ENCODE results near the gene RAP2B. TPM values are rescaled to one million over a fixed set of nuclear protein-coding genes. Genes with fewer than 3 reads are reported as not detected.
A peak's percentile ranks its signal among the peaks of the same experiment; 100 is the strongest.
"Not testable (repeated sequence)": the region's sequence is repeated elsewhere in the genome, so short reads cannot be mapped to it uniquely, and the experiment has no call there.

Gene RAP2B
- total RNA-seq, 1 donor from 2014 or later, result 12.0 TPM

- peak overlapping the region; percentile 30 for H3K27ac ChIP-seq (ENCODE audit: low read depth, low read length)
- peaks cover 0 to 3% (median 0%) of the 10 kb centered on the region in 3 donors for H3K4me1 ChIP-seq (ENCODE audit: control insufficient read depth in 3 of 3, insufficient read depth in 3 of 3, low read length in 3 of 3)
- no peak overlapping the region for H3K9ac ChIP-seq (ENCODE audit: low read depth in 1 of 3, low read length in 3 of 3)
Measured at GRCh38 chr3:153138276-153139210, 23.5 kb upstream of the RAP2B start.

GRCh38 chr3:153142961-153143360 lies 19.1 kb upstream of the RAP2B start:
- no peak overlapping the region for H3K9ac ChIP-seq (ENCODE audit: low read depth in 1 of 3, low read length in 3 of 3)
- no peaks in the 10 kb centered on the region for H3K36me3 ChIP-seq (ENCODE audit: control insufficient read depth in 3 of 3, insufficient read depth in 3 of 3, low read length in 3 of 3)
- H3K27me3 ChIP-seq (ENCODE audit: control insufficient read depth in 3 of 3, insufficient read depth in 3 of 3, low read length in 3 of 3), result no peaks in the 10 kb centered on the region
- peaks cover 0 to 3% (median 0%) of the 10 kb centered on the region in 3 donors for H3K4me1 ChIP-seq (ENCODE audit: control insufficient read depth in 3 of 3, insufficient read depth in 3 of 3, low read length in 3 of 3)
- H3K27ac ChIP-seq (ENCODE audit: low read depth, low read length), result no peak overlapping the region
- no peaks in the 10 kb centered on the region for H3K9me3 ChIP-seq (ENCODE audit: control insufficient read depth in 3 of 3, low read length in 3 of 3)
- no peak overlapping the region for H3K4me3 ChIP-seq (ENCODE audit: low read length in 3 of 3)

More at GRCh38 chr3:153138276-153139210, 23.5 kb upstream of the RAP2B start:
- H3K36me3 ChIP-seq (ENCODE audit: control insufficient read depth in 3 of 3, insufficient read depth in 3 of 3, low read length in 3 of 3), result no peaks in the 10 kb centered on the region
- H3K4me3 ChIP-seq (ENCODE audit: low read length in 3 of 3), result no peak overlapping the region
- no peaks in the 10 kb centered on the region for H3K27me3 ChIP-seq (ENCODE audit: control insufficient read depth in 3 of 3, insufficient read depth in 3 of 3, low read length in 3 of 3)
- no peaks in the 10 kb centered on the region for H3K9me3 ChIP-seq (ENCODE audit: control insufficient read depth in 3 of 3, low read length in 3 of 3)

DNA sequence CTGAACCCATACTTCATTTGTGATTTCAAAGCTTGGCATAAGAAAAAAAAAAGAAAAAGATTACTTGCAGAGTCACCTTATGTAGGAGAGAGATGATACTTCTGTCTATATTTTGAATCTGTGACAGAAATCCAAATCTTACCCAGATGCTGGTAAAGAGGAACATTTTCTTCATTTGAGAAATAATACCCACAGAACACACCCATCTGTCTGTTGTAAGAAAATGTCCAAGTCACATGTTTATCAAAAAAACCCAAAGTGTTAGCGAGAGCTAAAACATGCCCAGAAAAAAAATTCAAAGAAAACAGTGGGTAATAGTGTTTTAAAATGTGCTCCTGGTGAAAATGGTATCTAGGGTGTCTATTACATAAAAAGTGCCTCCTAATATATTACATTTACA lies 18.0 kb upstream of the RAP2B start:
- no peaks in the 10 kb centered on the region for H3K27me3 ChIP-seq (ENCODE audit: control insufficient read depth in 3 of 3, insufficient read depth in 3 of 3, low read length in 3 of 3)
- H3K4me1 ChIP-seq (ENCODE audit: control insufficient read depth in 3 of 3, insufficient read depth in 3 of 3, low read length in 3 of 3), result no peaks in the 10 kb centered on the region
- H3K9ac ChIP-seq (ENCODE audit: low read depth in 1 of 3, low read length in 3 of 3), result no peak overlapping the region
- no peak overlapping the region for H3K27ac ChIP-seq (ENCODE audit: low read depth, low read length)
- H3K4me3 ChIP-seq (ENCODE audit: low read length in 3 of 3), result no peak overlapping the region
- no peaks in the 10 kb centered on the region for H3K36me3 ChIP-seq (ENCODE audit: control insufficient read depth in 3 of 3, insufficient read depth in 3 of 3, low read length in 3 of 3)
- H3K9me3 ChIP-seq (ENCODE audit: control insufficient read depth in 3 of 3, low read length in 3 of 3), result no peaks in the 10 kb centered on the region

DNA sequence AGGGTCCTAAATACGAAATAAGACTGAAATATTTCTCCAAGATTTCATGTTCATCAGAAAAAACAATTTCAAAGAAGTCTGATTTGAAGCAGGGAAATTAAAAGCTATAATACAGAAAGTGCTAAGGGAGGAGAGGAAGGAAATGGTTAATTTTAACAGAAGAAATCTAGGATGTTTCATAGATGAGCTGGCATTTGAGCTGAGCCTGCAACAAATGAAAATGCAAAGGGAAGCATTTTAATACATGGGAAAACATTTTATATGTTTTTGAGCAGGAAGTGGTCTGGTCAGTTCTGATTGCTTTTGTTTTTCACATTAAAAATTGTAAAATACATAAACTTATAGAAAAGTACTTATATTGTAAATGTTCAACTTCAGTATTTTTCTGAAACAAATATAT lies 17.2 kb upstream of the RAP2B start:
- Histone ChIP-seq H3K9me3 (ENCODE audit: control insufficient read depth in 3 of 3, low read length in 3 of 3) (no peaks in the 10 kb centered on the region), H3K4me3 (ENCODE audit: low read length in 3 of 3) (no peak overlapping the region), H3K36me3 (ENCODE audit: control insufficient read depth in 3 of 3, insufficient read depth in 3 of 3, low read length in 3 of 3) (no peaks in the 10 kb centered on the region), H3K27ac (ENCODE audit: low read depth, low read length) (no peak overlapping the region), H3K9ac (ENCODE audit: low read depth in 1 of 3, low read length in 3 of 3) (no peak overlapping the region), H3K4me1 (ENCODE audit: control insufficient read depth in 3 of 3, insufficient read depth in 3 of 3, low read length in 3 of 3) (no peaks in the 10 kb centered on the region), H3K27me3 (ENCODE audit: control insufficient read depth in 3 of 3, insufficient read depth in 3 of 3, low read length in 3 of 3) (no peaks in the 10 kb centered on the region)

DNA sequence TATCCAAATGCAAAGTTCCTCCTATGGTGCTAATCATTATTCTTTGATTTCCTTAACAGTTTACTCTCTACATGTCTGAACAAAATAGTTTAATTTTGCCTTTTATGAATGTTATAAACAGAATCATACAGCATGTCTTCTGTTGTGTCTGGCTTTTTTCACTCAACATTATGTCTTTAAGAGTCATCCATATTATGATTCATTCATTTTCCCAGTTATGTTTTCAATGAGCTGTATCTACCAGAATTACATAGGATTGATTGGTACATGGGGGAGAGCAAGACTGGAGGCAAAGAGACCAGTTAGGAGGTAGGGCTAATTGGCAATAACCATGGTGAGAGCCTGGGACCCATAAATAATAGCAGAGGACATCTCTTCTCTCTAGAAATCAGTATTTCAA lies 16.6 kb upstream of the RAP2B start:
- H3K9ac ChIP-seq (ENCODE audit: low read depth in 1 of 3, low read length in 3 of 3), result no peak overlapping the region
- no peaks in the 10 kb centered on the region for H3K4me1 ChIP-seq (ENCODE audit: control insufficient read depth in 3 of 3, insufficient read depth in 3 of 3, low read length in 3 of 3)
- H3K36me3 ChIP-seq (ENCODE audit: control insufficient read depth in 3 of 3, insufficient read depth in 3 of 3, low read length in 3 of 3), result no peaks in the 10 kb centered on the region
- no peaks in the 10 kb centered on the region for H3K9me3 ChIP-seq (ENCODE audit: control insufficient read depth in 3 of 3, low read length in 3 of 3)
- no peak overlapping the region for H3K27ac ChIP-seq (ENCODE audit: low read depth, low read length)
- H3K27me3 ChIP-seq (ENCODE audit: control insufficient read depth in 3 of 3, insufficient read depth in 3 of 3, low read length in 3 of 3), result no peaks in the 10 kb centered on the region
- H3K4me3 ChIP-seq (ENCODE audit: low read length in 3 of 3), result no peak overlapping the region

DNA sequence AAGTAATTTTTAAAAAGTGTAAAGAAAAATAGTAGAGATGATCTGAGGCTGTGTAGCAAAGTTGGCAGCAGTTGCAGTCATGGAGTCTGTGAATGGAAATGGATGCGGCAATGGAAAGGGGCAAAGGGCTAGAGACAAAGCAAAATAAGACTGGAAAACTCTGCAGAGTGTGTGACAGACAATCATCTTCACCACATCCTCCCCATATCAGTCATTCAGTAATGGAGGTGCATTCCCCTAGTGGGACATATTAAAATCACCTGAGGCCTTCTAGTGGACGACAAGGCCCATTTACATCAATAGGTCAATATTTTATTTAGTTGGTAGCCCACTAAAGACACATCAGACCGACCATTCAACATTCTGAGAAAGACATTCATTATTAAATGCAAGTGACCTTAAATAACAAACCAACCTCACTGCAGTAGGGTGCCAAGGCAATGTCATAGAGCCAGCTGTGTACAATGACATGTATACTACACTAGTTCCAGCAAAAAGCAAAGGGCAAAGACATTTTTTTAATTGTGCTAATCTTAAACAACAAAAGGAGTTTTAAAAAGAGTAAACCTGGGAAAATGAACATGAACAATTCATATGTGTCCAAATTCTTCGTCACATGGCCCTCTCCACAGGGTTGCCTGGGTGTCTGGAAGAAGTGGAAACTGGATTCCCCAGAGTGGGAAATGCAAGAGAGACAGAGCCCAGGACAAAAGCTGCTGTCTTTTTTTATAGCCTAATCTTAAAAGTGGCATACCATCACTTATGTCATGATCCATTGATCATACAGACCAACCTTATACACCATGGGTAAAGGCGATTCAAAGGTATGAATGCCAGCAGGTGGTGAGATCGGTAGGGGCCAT lies 15.6 kb upstream of the RAP2B start:
- Histone ChIP-seq H3K9me3 (ENCODE audit: control insufficient read depth in 3 of 3, low read length in 3 of 3) (no peaks in the 10 kb centered on the region), H3K4me1 (ENCODE audit: control insufficient read depth in 3 of 3, insufficient read depth in 3 of 3, low read length in 3 of 3) (no peaks in the 10 kb centered on the region), H3K27me3 (ENCODE audit: control insufficient read depth in 3 of 3, insufficient read depth in 3 of 3, low read length in 3 of 3) (no peaks in the 10 kb centered on the region)

GRCh38 chr3:153150991-153151390 lies 11.0 kb upstream of the RAP2B start:
- Histone ChIP-seq H3K4me3 (ENCODE audit: low read length in 3 of 3) (no peak overlapping the region), H3K9me3 (ENCODE audit: control insufficient read depth in 3 of 3, low read length in 3 of 3) (no peaks in the 10 kb centered on the region), H3K4me1 (ENCODE audit: control insufficient read depth in 3 of 3, insufficient read depth in 3 of 3, low read length in 3 of 3) (no peaks in the 10 kb centered on the region), H3K27ac (ENCODE audit: low read depth, low read length) (no peak overlapping the region), H3K36me3 (ENCODE audit: control insufficient read depth in 3 of 3, insufficient read depth in 3 of 3, low read length in 3 of 3) (no peaks in the 10 kb centered on the region), H3K9ac (ENCODE audit: low read depth in 1 of 3, low read length in 3 of 3) (no peak overlapping the region), H3K27me3 (ENCODE audit: control insufficient read depth in 3 of 3, insufficient read depth in 3 of 3, low read length in 3 of 3) (no peaks in the 10 kb centered on the region)

More for the DNA sequence above, 15.6 kb upstream of the RAP2B start:
- Histone ChIP-seq H3K9ac (ENCODE audit: low read depth in 1 of 3, low read length in 3 of 3) (no peak overlapping the region), H3K36me3 (ENCODE audit: control insufficient read depth in 3 of 3, insufficient read depth in 3 of 3, low read length in 3 of 3) (no peaks in the 10 kb centered on the region), H3K27ac (ENCODE audit: low read depth, low read length) (no peak overlapping the region), H3K4me3 (ENCODE audit: low read length in 3 of 3) (no peak overlapping the region)

GRCh38 chr3:153155786-153156185 lies 6.2 kb upstream of the RAP2B start:
- not testable (repeated sequence) for H3K9ac ChIP-seq (ENCODE audit: low read depth in 1 of 3, low read length in 3 of 3); H3K27ac ChIP-seq (ENCODE audit: low read depth, low read length); H3K27me3 ChIP-seq (ENCODE audit: control insufficient read depth in 3 of 3, insufficient read depth in 3 of 3, low read length in 3 of 3); H3K9me3 ChIP-seq (ENCODE audit: control insufficient read depth in 3 of 3, low read length in 3 of 3); H3K4me3 ChIP-seq (ENCODE audit: low read length in 3 of 3); H3K36me3 ChIP-seq (ENCODE audit: control insufficient read depth in 3 of 3, insufficient read depth in 3 of 3, low read length in 3 of 3); H3K4me1 ChIP-seq (ENCODE audit: control insufficient read depth in 3 of 3, insufficient read depth in 3 of 3, low read length in 3 of 3)

GRCh38 chr3:153158189-153158588 lies 3.8 kb upstream of the RAP2B start:
- H3K4me1 ChIP-seq (ENCODE audit: control insufficient read depth in 3 of 3, insufficient read depth in 3 of 3, low read length in 3 of 3), result peaks cover 7 to 18% (median 11%) of the 10 kb centered on the region in 3 donors
- no peaks in the 10 kb centered on the region for H3K27me3 ChIP-seq (ENCODE audit: control insufficient read depth in 3 of 3, insufficient read depth in 3 of 3, low read length in 3 of 3)
- H3K9me3 ChIP-seq (ENCODE audit: control insufficient read depth in 3 of 3, low read length in 3 of 3), result no peaks in the 10 kb centered on the region
- no peak overlapping the region for H3K9ac ChIP-seq (ENCODE audit: low read depth in 1 of 3, low read length in 3 of 3)
- no peaks in the 10 kb centered on the region for H3K36me3 ChIP-seq (ENCODE audit: control insufficient read depth in 3 of 3, insufficient read depth in 3 of 3, low read length in 3 of 3)
- H3K27ac ChIP-seq (ENCODE audit: low read depth, low read length), result no peak overlapping the region
- no peak overlapping the region for H3K4me3 ChIP-seq (ENCODE audit: low read length in 3 of 3)

Data from skeletal muscle tissue (tissue), 4 donors.